Thyroid gland (tissue), 4 donors: ENCODE measurements around the gene RAB6B. TPM values are rescaled to one million over a fixed set of nuclear protein-coding genes. Genes with fewer than 3 reads are reported as not detected.

Experiments
- DNase-seq, 2 donors: peaks; one replicate each; pipeline ENCODE4 v3.0.0-alpha.2; 2019
- H3K27ac ChIP-seq, 3 donors: fragments of 200-600 bp; sonication (generic); 1 replicate in 2 of 3; 2 replicates in 1 of 3; pipeline ENCODE4 v1.5.1; 2016 to 2019; ENCODE audit warnings: mild to moderate bottlenecking in 1 of 3, moderate library complexity in 1 of 3
- H3K27me3 ChIP-seq: fragments of 200-600 bp; sonication (generic); one replicate; pipeline ENCODE4 v1.5.1; 2019
- H3K36me3 ChIP-seq, 2 donors: fragments of 200-600 bp; sonication (generic); one replicate each; pipeline ENCODE4 v1.5.1; 2016 to 2019
- H3K4me1 ChIP-seq, 2 donors: fragments of 200-600 bp; sonication (generic); one replicate each; pipeline ENCODE4 v1.5.1; 2017 to 2019
- H3K4me3 ChIP-seq, 3 donors: fragments of 200-600 bp; sonication (generic); replicated peaks in 1 of 3; 1 replicate in 2 of 3; 2 replicates in 1 of 3; pipeline ENCODE4 v1.5.1; 2016; ENCODE audit warnings: mild to moderate bottlenecking in 1 of 3
- H3K9me3 ChIP-seq: fragments of 200-600 bp; sonication (generic); one replicate; pipeline ENCODE4 v1.5.1; 2017
- CTCF ChIP-seq, 6 experiments: fragments of 200-600 bp in 3 of 6; fragments of 450-650 bp in 3 of 6; sonication (generic) in 3 of 6; IDR thresholded peaks; one replicate each; pipeline ENCODE4 v1.5.1; 2016 to 2019; ENCODE audit warnings: antibody characterized with exemption in 6 of 6, mild to moderate bottlenecking in 2 of 6, inconsistent platforms in 1 of 6, moderate library complexity in 1 of 6
- POLR2A ChIP-seq, 2 donors: fragments of 450-650 bp; IDR thresholded peaks; one replicate each; pipeline ENCODE4 v1.6.1; 2017; ENCODE audit warnings: antibody characterized with exemption in 2 of 2, mild to moderate bottlenecking in 2 of 2, moderate library complexity in 1 of 2
- WGBS, 2 donors: methylation state at CpG; one replicate each; pipeline ENCODE4 v1.1.5; 2017; 5-methylcytosine and 5-hydroxymethylcytosine counted together
- intact Hi-C: fragments of 100-400 bp; cut with DNase I; formaldehyde crosslinking; loops from one replicate; pipeline ENCODE4 v1.15.1; 2023
- total RNA-seq, 4 donors: library from RNA; depleted of rRNA; stranded (reverse); fragments of >200 nt; gene quantifications; one replicate each; pipeline ENCODE4 v1.2.3, GENCODE V29; 2016

RAB6B gene
- total RNA-seq, 4 donors from 2014 or later = 4.4 to 6.2 (median 5.6) TPM

GRCh38 chr3:133840055-133840737 is 55.5 kb downstream of the RAB6B start:
- WGBS, 2 donors = 86 to 98% methylated on average over 4 to 9 of the region's 9 CpGs
- Histone ChIP-seq H3K36me3 (no peaks in the 10 kb centered on the region), H3K27ac (no peak overlapping the region), H3K4me3 (no peak overlapping the region), H3K27me3 (no peaks in the 10 kb centered on the region), H3K9me3 (no peaks in the 10 kb centered on the region), H3K4me1 (no peaks in the 10 kb centered on the region)
- DNase-seq = no peak
- intact Hi-C loops = no loop called here
- TF ChIP-seq POLR2A (IDR thresholded peaks at IDR 0.05) (no peak), CTCF (IDR thresholded peaks at IDR 0.05) (no peak)

- 92 to 93% methylated on average over 6 to 7 of the region's 12 CpGs for WGBS, 2 donors
- no peaks in the 10 kb centered on the region for H3K36me3 ChIP-seq
- DNase-seq = no peak
- H3K9me3 ChIP-seq = no peaks in the 10 kb centered on the region
- intact Hi-C loops = no loop called here
- H3K4me1 ChIP-seq = no peaks in the 10 kb centered on the region
- H3K27ac ChIP-seq = no peak overlapping the region
- no peak overlapping the region for H3K4me3 ChIP-seq
- H3K27me3 ChIP-seq = no peaks in the 10 kb centered on the region
- TF ChIP-seq CTCF (IDR thresholded peaks at IDR 0.05) (no peak), POLR2A (IDR thresholded peaks at IDR 0.05) (no peak)
These were observed 56.5 kb downstream of the RAB6B start for GRCh38 chr3:133838916-133839800.

GRCh38 chr3:133838296-133838789 is 57.3 kb downstream of the RAB6B start:
- TF ChIP-seq POLR2A (IDR thresholded peaks at IDR 0.05) (no peak), CTCF (IDR thresholded peaks at IDR 0.05) (no peak)
- intact Hi-C loops = no loop called here
- Histone ChIP-seq H3K27me3 (no peaks in the 10 kb centered on the region), H3K4me1 (no peaks in the 10 kb centered on the region), H3K4me3 (no peak overlapping the region), H3K9me3 (no peaks in the 10 kb centered on the region), H3K36me3 (no peaks in the 10 kb centered on the region), H3K27ac (no peak overlapping the region)
- DNase-seq = no peak
- WGBS, 2 donors = 94% methylated on average over 3 to 4 of the region's 4 CpGs

GRCh38 chr3:133837487-133838295 is 58.0 kb downstream of the RAB6B start:
- no peak overlapping the region for H3K27ac ChIP-seq
- no peak for DNase-seq
- H3K36me3 ChIP-seq = no peaks in the 10 kb centered on the region
- no peaks in the 10 kb centered on the region for H3K9me3 ChIP-seq
- no peaks in the 10 kb centered on the region for H3K27me3 ChIP-seq
- intact Hi-C loops = no loop called here
- no peaks in the 10 kb centered on the region for H3K4me1 ChIP-seq
- no peak overlapping the region for H3K4me3 ChIP-seq
- WGBS, 2 donors = 90 to 91% methylated on average over 18 to 22 of the region's 22 CpGs
- TF ChIP-seq CTCF (IDR thresholded peaks at IDR 0.05) (no peak), POLR2A (IDR thresholded peaks at IDR 0.05) (no peak)
